GM12891 (cell line): Measurements from ENCODE around the gene SLC27A3.

Source experiments
- DNase-seq: peaks from one replicate; pipeline ENCODE4 v3.0.0; 2011; ENCODE audit warnings: low spot score; ENCODE audit not compliant: insufficient read length
- FAIRE-seq: peaks from 2 replicates; lab custom pipeline; 2011; peaks lifted over from hg19 to GRCh38; lab: Jason Lieb, UNC
- PAX5 ChIP-seq: IDR thresholded peaks from 2 replicates; pipeline ENCODE4 v1.6.1; 2011; ENCODE audit warnings: low read length, moderate library complexity, mild to moderate bottlenecking; ENCODE audit not compliant: insufficient read depth, severe bottlenecking
- POLR2A ChIP-seq: IDR thresholded peaks from 2 replicates; pipeline ENCODE4 v1.6.1; 2011; ENCODE audit warnings: low read depth, low read length, control low read depth
- POLR2AphosphoS5 ChIP-seq: IDR thresholded peaks from 2 replicates; pipeline ENCODE4 v1.6.1; 2011; ENCODE audit warnings: low read depth, low read length, control low read depth
- POU2F2 ChIP-seq: IDR thresholded peaks from 2 replicates; pipeline ENCODE4 v1.6.1; 2011; ENCODE audit warnings: low read depth, mild to moderate bottlenecking, control low read depth, low read length, moderate library complexity
- SPI1 ChIP-seq: IDR thresholded peaks from 2 replicates; pipeline ENCODE4 v1.6.1; 2011; ENCODE audit warnings: low read depth, low read length, control low read depth
- TAF1 ChIP-seq: IDR thresholded peaks from 2 replicates; pipeline ENCODE4 v1.6.1; 2011; ENCODE audit warnings: low read depth, low read length, control low read depth

Gene SLC27A3

GRCh38 chr1:153793261-153793972 is 18.2 kb downstream of the SLC27A3 start:
- TF ChIP-seq POU2F2 (no peak), SPI1 (no peak), TAF1 (no peak)

GRCh38 chr1:153793973-153794615 is 18.9 kb downstream of the SLC27A3 start:
- DNase-seq (no peak), FAIRE-seq (no peak)
- TF ChIP-seq POU2F2 = no peak
- TF ChIP-seq POLR2A = no peak
- TF ChIP-seq SPI1 = no peak
- TF ChIP-seq PAX5 = no peak
- TF ChIP-seq TAF1 = no peak
- TF ChIP-seq POLR2AphosphoS5 = no peak

More at GRCh38 chr1:153793261-153793972, 18.2 kb downstream of the SLC27A3 start:
- DNase-seq = no peak
- FAIRE-seq = no peak

- FAIRE-seq (no peak), DNase-seq (no peak)
- no peak for TF ChIP-seq PAX5
- no peak for TF ChIP-seq POLR2AphosphoS5
- TF ChIP-seq TAF1 = no peak
- TF ChIP-seq POLR2A = no peak
- no peak for TF ChIP-seq SPI1
- no peak for TF ChIP-seq POU2F2
These were observed 19.6 kb downstream of the SLC27A3 start for GRCh38 chr1:153794624-153795329.

- FAIRE-seq (no peak), DNase-seq (no peak)
- TF ChIP-seq POU2F2 = no peak
- TF ChIP-seq POLR2AphosphoS5 = no peak
- TF ChIP-seq TAF1 = no peak
- no peak for TF ChIP-seq SPI1
- TF ChIP-seq POLR2A = no peak
- TF ChIP-seq PAX5 = no peak
These were observed 20.2 kb downstream of the SLC27A3 start for GRCh38 chr1:153795330-153795837.

DNA sequence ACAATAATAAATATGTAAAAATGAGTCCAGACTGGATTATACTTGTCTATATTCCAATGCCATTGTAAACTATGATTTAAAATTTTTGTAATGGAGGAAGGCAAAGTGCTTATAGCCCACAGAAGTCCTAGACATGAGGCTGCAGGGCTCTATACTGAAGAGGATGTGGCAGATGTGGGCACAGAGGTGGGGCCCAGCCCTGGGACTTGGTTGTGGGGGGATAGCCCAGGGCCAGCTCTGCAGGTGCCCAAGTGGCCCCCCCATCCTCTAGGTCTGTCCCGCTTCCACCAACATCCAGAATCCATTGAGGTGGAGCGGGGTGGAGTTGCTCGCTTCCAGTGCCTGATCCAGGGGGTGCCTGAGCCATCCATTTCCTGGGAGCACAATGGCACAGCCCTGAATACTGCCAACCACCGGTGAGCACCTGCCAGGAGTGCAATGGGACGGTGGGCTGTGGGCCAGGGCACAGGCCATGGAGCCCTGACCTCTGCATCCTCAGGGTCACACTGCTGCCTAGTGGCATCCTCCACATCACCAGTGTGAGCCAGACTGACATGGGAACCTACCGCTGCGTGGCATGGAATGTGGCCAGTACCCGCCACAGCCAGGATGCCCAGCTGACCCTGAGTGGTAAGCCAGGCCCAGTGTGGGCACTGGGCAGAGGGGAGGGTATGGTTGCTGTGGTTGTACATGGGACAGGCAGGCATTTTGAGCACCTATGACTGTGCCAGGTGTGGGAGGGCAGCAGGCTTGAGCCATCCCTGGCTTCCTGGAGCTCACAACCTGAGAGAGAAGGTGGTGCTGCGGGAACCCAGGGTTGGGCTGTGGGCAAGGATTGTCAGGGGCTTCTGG is 21.0 kb downstream of the SLC27A3 start:
- DNase-seq (no peak), FAIRE-seq (no peak)
- TF ChIP-seq POU2F2 = no peak
- TF ChIP-seq SPI1 = no peak
- TF ChIP-seq PAX5 = no peak
- no peak for TF ChIP-seq POLR2AphosphoS5
- TF ChIP-seq POLR2A = no peak
- no peak for TF ChIP-seq TAF1

DNA sequence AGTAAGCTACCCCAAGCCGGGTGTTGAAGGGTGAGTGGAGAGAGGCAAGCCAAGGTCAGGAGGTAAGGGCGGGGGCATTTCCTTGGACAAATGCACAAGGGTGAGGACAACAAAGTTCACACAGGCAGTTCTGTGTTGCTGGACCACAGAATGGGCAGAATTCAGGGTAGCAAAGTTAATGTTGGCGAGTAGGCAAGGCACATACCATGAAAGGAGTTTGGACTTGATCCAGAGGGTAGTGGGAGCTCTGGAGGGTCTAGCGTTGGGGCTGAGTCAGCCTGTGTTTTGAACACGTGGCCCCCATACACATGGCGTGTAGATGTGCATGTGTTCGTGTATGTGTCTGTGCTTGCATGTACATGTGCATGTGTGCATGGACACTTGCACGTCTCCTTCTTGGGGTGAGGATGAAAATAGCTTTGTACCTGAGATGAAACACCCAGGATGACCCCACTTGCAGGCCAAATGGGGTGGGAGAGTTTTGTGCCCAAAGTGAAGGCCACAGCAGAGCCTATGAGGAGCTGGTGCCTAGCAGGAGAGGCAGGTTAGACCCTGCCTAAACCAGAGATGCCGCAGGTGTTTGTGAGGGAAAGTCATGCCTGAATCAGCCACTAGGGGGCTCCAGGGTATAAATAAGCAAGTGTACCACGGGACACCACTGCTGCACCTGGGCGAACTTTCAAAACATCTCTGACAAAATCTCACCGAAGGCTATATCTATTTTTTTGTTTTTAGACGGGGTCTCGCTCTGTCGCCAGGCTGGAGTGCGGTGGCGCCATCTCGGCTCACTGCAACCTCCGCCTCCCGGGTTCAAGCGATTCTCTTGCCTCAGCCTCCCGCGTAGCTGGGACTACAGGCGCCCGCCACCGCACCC is 21.8 kb downstream of the SLC27A3 start:
- DNase-seq = peak; percentile 84
- peak; percentile 94 for FAIRE-seq
- TF ChIP-seq SPI1 (no peak), TAF1 (no peak)

DNA sequence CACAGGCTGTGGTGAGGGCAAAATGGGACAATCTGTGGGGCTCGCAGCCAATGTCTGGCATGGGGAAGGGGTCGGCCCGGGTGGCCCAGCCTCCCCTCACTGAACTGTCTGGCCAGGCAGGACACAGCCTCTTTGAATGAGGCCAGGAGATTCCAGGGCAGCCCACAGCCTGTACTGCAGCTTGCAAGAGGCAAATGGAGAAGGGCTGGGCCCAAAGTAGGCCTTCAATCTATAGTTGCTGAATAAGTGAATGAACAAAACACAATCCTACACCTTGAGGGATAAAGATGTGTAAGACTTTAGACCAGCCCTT is 23.2 kb downstream of the SLC27A3 start:
- no peak for FAIRE-seq
- TF ChIP-seq PAX5 = no peak
- TF ChIP-seq POU2F2 = no peak
- TF ChIP-seq POLR2AphosphoS5 = no peak
- TF ChIP-seq POLR2A = no peak
- TF ChIP-seq SPI1 = no peak
- no peak for DNase-seq

- FAIRE-seq (no peak), DNase-seq (no peak)
- no peak for TF ChIP-seq TAF1
- no peak for TF ChIP-seq SPI1
- no peak for TF ChIP-seq POLR2AphosphoS5
- no peak for TF ChIP-seq POU2F2
- no peak for TF ChIP-seq PAX5
- TF ChIP-seq POLR2A = no peak
These were observed 23.8 kb downstream of the SLC27A3 start for GRCh38 chr1:153799016-153799415.
